Right lobe of liver (tissue), 4 donors: ENCODE data around the gene APOL3.

Experiments
- CTCF ChIP-seq, 4 donors: fragments of 200-600 bp in 3 of 4; fragments of 450-650 bp in 1 of 4; IDR thresholded peaks; one replicate each; pipeline versions ENCODE4 v1.5.1 to v1.8.0; 2016 to 2022; ENCODE audit warnings: antibody characterized with exemption in 4 of 4, mild to moderate bottlenecking in 2 of 4
- POLR2A ChIP-seq: fragments of 450-650 bp; IDR thresholded peaks from one replicate; pipeline ENCODE4 v1.6.1; 2017; ENCODE audit warnings: antibody characterized with exemption, mild to moderate bottlenecking
- donor health status: DM: no; HTN: no; CAD: no.
- donor health status: DM: no; HTN: no; CAD: no.
- donor health status: DM: no; HTN: yes; CAD: no.

- TF ChIP-seq CTCF (IDR thresholded peaks at IDR 0.05) (no peak), POLR2A (no peak)
These were observed 25.5 kb upstream of the APOL3 start for GRCh38 chr22:36185828-36186624.
